Endothelial cell of umbilical vein (primary cell): ENCODE results near the gene ADORA2B. TPM values are rescaled to one million over a fixed set of nuclear protein-coding genes. Genes with fewer than 3 reads are reported as not detected.

ENCODE experiments used
- BruUV-seq: library from RNA; stranded (reverse); fragments of 400-500 nt; replicated peaks from 2 replicates; lab custom pipeline; 2021; lab: Mats Ljungman, UMichigan
- CTCF ChIA-PET: fragments of 300-600, 350-600 bp; sonication (Branson Sonifier 250); formaldehyde crosslinking; loops from one replicate; lab custom pipeline; 2021; ENCODE audit warnings: antibody characterized with exemption, inconsistent platforms; lab: Charles Lee
- POLR2A ChIA-PET: fragments of 300-600, 350-600 bp; sonication (Branson Sonifier 250); formaldehyde crosslinking; loops from one replicate; lab custom pipeline; 2021; ENCODE audit warnings: antibody characterized with exemption, inconsistent platforms; lab: Charles Lee
- DNase-seq: peaks from one replicate; pipeline ENCODE4 v3.0.0-alpha.2; 2011; ENCODE audit warnings: low read depth, low spot score
- FAIRE-seq: peaks from 2 replicates; lab custom pipeline; 2011; peaks lifted over from hg19 to GRCh38; lab: Jason Lieb, UNC
- H2AFZ ChIP-seq: 2 replicates; pipeline ENCODE4 v1.6.0; 2012; ENCODE audit warnings: low read depth, low read length, control low read depth, inconsistent platforms
- H3K27ac ChIP-seq: 2 replicates; pipeline ENCODE4 v1.5.1; 2011; ENCODE audit warnings: low read depth, mild to moderate bottlenecking, control low read depth, low read length, moderate library complexity; ENCODE audit not compliant: insufficient read depth
- H3K27me3 ChIP-seq, 2 experiments: 2 replicates each; pipeline versions ENCODE4 v1.6.0 to v1.6.1; 2011; ENCODE audit warnings: low read length in 2 of 2, mixed read lengths in 1 of 2; ENCODE audit not compliant: control insufficient read depth in 2 of 2, insufficient read depth in 2 of 2
- H3K36me3 ChIP-seq, 2 experiments: 2 replicates in 1 of 2; 3 replicates in 1 of 2; pipeline ENCODE4 v1.5.1; 2011; ENCODE audit warnings: low read length in 2 of 2, mild to moderate bottlenecking in 1 of 2, moderate library complexity in 1 of 2; ENCODE audit not compliant: control insufficient read depth in 2 of 2, insufficient read depth in 2 of 2; ENCODE audit errors: extremely low read depth in 1 of 2
- H3K4me1 ChIP-seq: 3 replicates; pipeline ENCODE4 v1.5.1; 2011; ENCODE audit warnings: mild to moderate bottlenecking, low read length; ENCODE audit not compliant: control insufficient read depth, insufficient read depth; ENCODE audit errors: extremely low read depth
- H3K4me2 ChIP-seq: 2 replicates; pipeline ENCODE4 v1.6.1; 2011; ENCODE audit warnings: low read length, control low read depth, mixed read lengths; ENCODE audit not compliant: insufficient read depth
- H3K4me3 ChIP-seq, 3 experiments: fragments of 200-600 bp in 1 of 3; sonication (generic), shearing (Covaris generic) in 1 of 3; replicated peaks in 1 of 3; 2 replicates each; pipeline ENCODE4 v1.5.1; 2011 to 2016; ENCODE audit warnings: control low read depth in 3 of 3, low read length in 3 of 3, mild to moderate bottlenecking in 2 of 3, inconsistent platforms in 1 of 3, low read depth in 1 of 3, moderate library complexity in 1 of 3; ENCODE audit not compliant: insufficient read depth in 1 of 3
- H3K79me2 ChIP-seq: 2 replicates; pipeline ENCODE4 v1.6.0; 2012; ENCODE audit warnings: low read length, inconsistent platforms; ENCODE audit not compliant: control insufficient read depth, insufficient read depth
- H3K9ac ChIP-seq: replicated peaks from 2 replicates; pipeline ENCODE3; 2011; ENCODE audit warnings: low read length, control low read depth; ENCODE audit not compliant: insufficient read depth; ENCODE audit errors: extremely low read depth
- H3K9me1 ChIP-seq: replicated peaks from 3 replicates; pipeline ENCODE4 v1.6.0; 2011; ENCODE audit warnings: mild to moderate bottlenecking, low read length; ENCODE audit not compliant: control insufficient read depth, insufficient read depth; ENCODE audit errors: extremely low read depth
- H3K9me3 ChIP-seq: replicated peaks from 2 replicates; pipeline ENCODE4 v1.5.1; 2012; ENCODE audit warnings: low read length, inconsistent platforms; ENCODE audit not compliant: control insufficient read depth, insufficient read depth
- H4K20me1 ChIP-seq: replicated peaks from 2 replicates; pipeline ENCODE3; 2011; ENCODE audit warnings: mild to moderate bottlenecking, low read length; ENCODE audit not compliant: control insufficient read depth, insufficient read depth; ENCODE audit errors: extremely low read depth
- EZH2 ChIP-seq: IDR thresholded peaks from 2 replicates; pipeline ENCODE4 v1.6.1; 2012; ENCODE audit warnings: borderline replicate concordance, low read depth, mild to moderate bottlenecking, moderate library complexity, low read length, inconsistent platforms; ENCODE audit not compliant: severe bottlenecking
- FOS ChIP-seq: IDR thresholded peaks from 2 replicates; pipeline ENCODE4 v1.6.1; 2011; ENCODE audit warnings: mild to moderate bottlenecking, low read length, moderate library complexity, borderline replicate concordance; ENCODE audit not compliant: insufficient read depth
- GATA2 ChIP-seq: IDR thresholded peaks from 2 replicates; pipeline ENCODE4 v1.7.0; 2011; ENCODE audit warnings: low read depth, mild to moderate bottlenecking, moderate library complexity, mixed read lengths, low read length; ENCODE audit not compliant: insufficient read length, insufficient read depth
- JUN ChIP-seq: IDR thresholded peaks from 2 replicates; pipeline ENCODE4 v1.6.1; 2011; ENCODE audit warnings: borderline replicate concordance, low read depth; ENCODE audit not compliant: insufficient read length, insufficient read depth
- MYC ChIP-seq: IDR thresholded peaks from one replicate; pipeline ENCODE4 v1.6.1; 2011; ENCODE audit warnings: mild to moderate bottlenecking, low read depth, low read length
- POLR2A ChIP-seq: IDR thresholded peaks from 2 replicates; pipeline ENCODE4 v1.6.1; 2012; ENCODE audit warnings: low read depth, mild to moderate bottlenecking, control low read depth, low read length
- POLR2AphosphoS5 ChIP-seq: IDR thresholded peaks from 2 replicates; pipeline ENCODE4 v1.6.1; 2012; ENCODE audit warnings: low read depth, mild to moderate bottlenecking, control low read depth, low read length, moderate library complexity; ENCODE audit not compliant: insufficient read depth
- dilution Hi-C: fragments of 300-500 bp; cut with MboI; formaldehyde crosslinking; loops from one replicate; pipeline ENCODE4 v1.15.0; 2019; ENCODE audit warnings: low sequenced_read_pairs; ENCODE audit not compliant: extremely low pct_ligation_motif_present
- intact Hi-C: fragments of 100-400 bp; cut with micrococcal nuclease; formaldehyde crosslinking; loops from one replicate; pipeline ENCODE4 v1.10.0; 2022
- polyA plus RNA-seq, 4 experiments: library from polyadenylated mRNA; depleted of rRNA in 3 of 4; stranded (reverse) in 3 of 4; unstranded in 1 of 4; fragments of >200 nt; gene quantifications; 2 replicates each; pipeline versions ENCODE4 v1.2.1 to v1.2.3, GENCODE V29; 2011 to 2012; ENCODE audit warnings: missing spikeins in 1 of 4
- total RNA-seq: library from RNA; stranded (reverse); gene quantifications from 2 replicates; pipeline ENCODE4 v1.2.3, GENCODE V29; 2021
- TF ChIP-seq, protein P1 (sequence below): IDR thresholded peaks from 2 replicates; pipeline ENCODE4 v1.6.1; 2011; ENCODE audit not compliant: insufficient read depth, insufficient read length
- TF ChIP-seq, protein P2 (sequence below), 2 donors: IDR thresholded peaks; 1 replicate in 1 of 2; 2 replicates in 1 of 2; pipeline ENCODE4 v1.5.1; 2011; ENCODE audit warnings: low read length in 2 of 2, mild to moderate bottlenecking in 2 of 2, moderate library complexity in 2 of 2, control low read depth in 1 of 2, inconsistent platforms in 1 of 2, low read depth in 1 of 2; ENCODE audit not compliant: insufficient read depth in 1 of 2; ENCODE audit errors: extremely low read depth in 1 of 2

Gene ADORA2B
- total and polyA plus RNA-seq, 2 donors (not counting 3 experiments of a cell fraction or from before 2014, with no cell fraction given): 8.8 to 9.8 TPM

DNA sequence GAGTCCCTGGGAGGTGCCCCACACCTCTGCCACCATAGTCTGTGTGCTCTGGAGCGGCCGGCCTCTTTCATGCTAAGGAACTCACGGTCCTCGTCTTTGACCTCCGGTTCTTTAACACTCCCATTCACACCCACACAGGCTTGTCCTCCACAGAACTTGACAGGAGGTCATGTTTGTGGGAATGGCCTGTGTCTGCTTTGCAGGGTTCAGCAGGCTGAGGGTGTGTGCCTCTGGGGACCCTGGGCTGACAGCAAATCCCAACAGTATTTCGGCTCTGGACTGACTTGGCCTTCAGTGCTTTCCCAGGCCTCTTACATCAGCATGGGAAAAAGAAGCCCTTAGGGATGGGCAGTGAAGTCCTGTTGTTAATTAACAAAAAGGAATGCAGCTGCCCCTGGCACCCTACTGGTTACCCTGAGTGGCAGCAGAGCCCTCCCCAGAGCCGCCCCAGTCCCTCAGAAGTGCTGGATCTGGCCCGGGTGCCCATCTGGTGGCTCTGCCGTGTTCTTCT is 35.4 kb upstream of the ADORA2B start:
- H4K20me1 ChIP-seq: no peaks in the 10 kb centered on the region
- FAIRE-seq: no peak
- H3K9me1 ChIP-seq: no peaks in the 10 kb centered on the region
- BruUV-seq: no TSS peak
- no peak overlapping the region for H3K4me3 ChIP-seq
- no peak overlapping the region for H3K4me2 ChIP-seq
- peaks cover 0 to 10% of the 10 kb centered on the region in 2 experiments for H3K27me3 ChIP-seq
- TF ChIP-seq GATA2 (no peak), POLR2A (no peak), POLR2AphosphoS5 (no peak), FOS (no peak), EZH2 (no peak), MYC (no peak), JUN (no peak)
- TF ChIP-seq, protein P1, sequence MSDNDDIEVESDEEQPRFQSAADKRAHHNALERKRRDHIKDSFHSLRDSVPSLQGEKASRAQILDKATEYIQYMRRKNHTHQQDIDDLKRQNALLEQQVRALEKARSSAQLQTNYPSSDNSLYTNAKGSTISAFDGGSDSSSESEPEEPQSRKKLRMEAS: no peak
- TF ChIP-seq, protein P2, sequence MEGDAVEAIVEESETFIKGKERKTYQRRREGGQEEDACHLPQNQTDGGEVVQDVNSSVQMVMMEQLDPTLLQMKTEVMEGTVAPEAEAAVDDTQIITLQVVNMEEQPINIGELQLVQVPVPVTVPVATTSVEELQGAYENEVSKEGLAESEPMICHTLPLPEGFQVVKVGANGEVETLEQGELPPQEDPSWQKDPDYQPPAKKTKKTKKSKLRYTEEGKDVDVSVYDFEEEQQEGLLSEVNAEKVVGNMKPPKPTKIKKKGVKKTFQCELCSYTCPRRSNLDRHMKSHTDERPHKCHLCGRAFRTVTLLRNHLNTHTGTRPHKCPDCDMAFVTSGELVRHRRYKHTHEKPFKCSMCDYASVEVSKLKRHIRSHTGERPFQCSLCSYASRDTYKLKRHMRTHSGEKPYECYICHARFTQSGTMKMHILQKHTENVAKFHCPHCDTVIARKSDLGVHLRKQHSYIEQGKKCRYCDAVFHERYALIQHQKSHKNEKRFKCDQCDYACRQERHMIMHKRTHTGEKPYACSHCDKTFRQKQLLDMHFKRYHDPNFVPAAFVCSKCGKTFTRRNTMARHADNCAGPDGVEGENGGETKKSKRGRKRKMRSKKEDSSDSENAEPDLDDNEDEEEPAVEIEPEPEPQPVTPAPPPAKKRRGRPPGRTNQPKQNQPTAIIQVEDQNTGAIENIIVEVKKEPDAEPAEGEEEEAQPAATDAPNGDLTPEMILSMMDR (IDR thresholded peaks at IDR 0.05; ENCODE audit: extremely low read depth in 1 of 2, insufficient read depth in 1 of 2, low read depth in 1 of 2, low read length in 2 of 2): no peak
- no peaks in the 10 kb centered on the region for H3K9me3 ChIP-seq
- H3K36me3 ChIP-seq: no peaks in the 10 kb centered on the region
- peaks cover 3% of the 10 kb centered on the region for H3K4me1 ChIP-seq
- intact Hi-C loops: no loop called here
- ChIA-PET CTCF (interaction anchor here (0.8 kb wide), 1 partner anchor 88 kb away, joined by 3 read pairs; no protein-coding TSS in a partner anchor), POLR2A (no interaction called here)
- no peak for DNase-seq
- no peak overlapping the region for H3K27ac ChIP-seq
- no peak overlapping the region for H2AFZ ChIP-seq
- no peak overlapping the region for H3K9ac ChIP-seq
- dilution Hi-C loops: no loop called here
- H3K79me2 ChIP-seq: no peaks in the 10 kb centered on the region
